Glomerular endothelial cell (primary cell): ENCODE measurements around the gene HIRA. TPM values are rescaled to one million over a fixed set of nuclear protein-coding genes. Genes with fewer than 3 reads are reported as not detected.

Experiments used
- DNase-seq: peaks from one replicate; pipeline ENCODE4 v3.0.0-alpha.2; 2011; ENCODE audit warnings: low read depth, low spot score; ENCODE audit errors: extremely low read depth
- total RNA-seq: library from RNA; depleted of rRNA; stranded (reverse); fragments of >200 nt; gene quantifications from 2 replicates; pipeline ENCODE4 v1.2.3, GENCODE V29; 2015

Gene HIRA
- total RNA-seq, 1 donor from 2014 or later, result 32.6 TPM

DNA sequence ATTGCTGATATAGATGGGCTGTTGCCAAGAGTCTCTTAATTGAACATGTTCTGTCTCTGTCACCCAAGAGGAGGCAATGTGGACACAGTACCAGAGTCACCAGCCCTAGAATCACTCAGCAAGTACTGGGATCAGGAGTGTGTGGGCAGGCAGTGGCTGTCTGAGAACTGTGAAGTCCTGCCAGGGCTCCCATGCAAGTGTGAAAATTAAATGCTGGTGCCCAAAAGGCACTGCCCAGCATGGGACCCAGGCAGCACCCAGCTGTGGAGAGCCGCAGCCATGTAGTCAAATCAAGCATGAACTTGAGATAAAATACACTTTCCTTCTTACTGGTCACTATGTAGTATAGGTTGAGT lies 19.9 kb downstream of the HIRA start:
- no peak for DNase-seq

DNA sequence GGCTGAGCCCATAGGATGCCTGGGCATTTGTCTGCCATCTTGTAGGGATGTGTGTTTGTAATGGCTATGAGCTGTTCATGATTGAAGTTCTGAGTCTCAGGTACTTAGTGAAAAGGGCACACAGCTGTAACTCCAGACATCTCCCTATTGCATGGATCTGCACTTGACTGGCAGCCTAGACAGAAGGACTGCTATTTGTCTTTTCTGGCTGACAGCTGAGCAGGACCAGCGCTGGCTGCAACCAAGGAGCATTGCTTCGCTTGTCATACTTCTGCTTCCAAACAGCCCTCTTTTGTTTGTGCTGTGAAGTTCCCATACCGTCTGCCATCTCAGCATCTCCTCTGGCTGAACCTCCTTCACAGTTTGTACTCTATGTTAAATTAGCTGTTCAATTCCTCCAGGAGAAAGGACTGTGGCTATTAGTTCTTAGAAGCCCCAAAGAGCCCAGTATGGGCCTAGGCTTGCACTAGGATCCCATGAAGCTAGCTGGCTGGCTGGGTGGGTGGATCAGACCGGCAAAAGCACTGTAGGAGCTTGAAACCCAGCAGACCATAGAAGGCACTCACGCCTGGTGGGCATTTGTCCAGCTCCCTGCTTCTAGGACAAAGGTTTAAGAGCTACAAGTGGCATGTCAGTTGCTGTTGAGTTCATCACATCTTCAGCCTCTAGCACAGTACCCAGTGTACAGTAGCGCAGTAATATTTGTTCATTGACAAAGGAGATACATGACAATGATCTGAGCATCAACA lies 20.4 kb downstream of the HIRA start:
- no peak for DNase-seq

DNA sequence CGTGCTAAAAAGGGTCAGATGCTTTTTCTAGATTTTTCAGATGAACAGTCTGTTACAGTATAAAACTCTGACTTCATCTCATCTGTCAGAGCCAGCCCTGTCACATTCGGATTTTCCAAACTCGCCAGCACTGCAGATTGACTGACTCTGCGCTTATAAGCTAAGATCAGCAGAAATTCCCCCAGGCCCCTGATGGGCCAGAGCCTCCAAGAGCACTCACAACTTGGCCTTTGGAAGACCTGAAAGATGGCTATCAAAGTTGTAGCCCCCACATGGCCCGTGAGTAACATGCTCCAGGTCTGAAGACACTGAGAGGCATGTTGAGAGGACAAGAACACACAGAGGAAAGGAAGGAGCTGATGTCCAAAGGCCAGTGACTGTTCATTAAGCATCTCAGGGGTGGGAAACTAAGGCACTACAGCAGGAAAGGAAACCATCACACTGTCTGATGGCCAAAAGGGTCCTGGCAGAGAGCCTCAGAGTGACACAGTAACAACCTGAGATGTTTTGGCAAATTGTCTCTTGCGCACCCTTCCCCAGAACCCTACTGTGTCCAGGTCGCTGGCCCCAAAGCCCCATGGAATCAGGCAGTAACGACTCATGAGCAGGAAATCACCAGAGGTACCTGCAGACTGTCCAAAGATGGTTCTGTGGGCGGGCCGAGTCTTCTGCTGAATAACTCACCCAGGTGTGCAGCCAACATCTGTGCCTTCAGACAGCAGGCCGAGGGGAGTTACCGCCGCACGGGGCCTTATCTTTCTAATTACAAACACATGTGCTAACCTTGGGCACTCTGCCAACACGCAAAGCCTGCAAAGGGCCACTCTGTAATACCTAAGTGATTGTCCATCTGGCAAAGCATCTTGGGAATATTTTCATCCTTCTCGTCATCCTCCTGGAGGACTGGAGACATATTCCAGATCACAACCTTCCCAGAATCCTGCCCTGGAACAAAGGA lies 23.6 kb downstream of the HIRA start:
- no peak for DNase-seq

DNA sequence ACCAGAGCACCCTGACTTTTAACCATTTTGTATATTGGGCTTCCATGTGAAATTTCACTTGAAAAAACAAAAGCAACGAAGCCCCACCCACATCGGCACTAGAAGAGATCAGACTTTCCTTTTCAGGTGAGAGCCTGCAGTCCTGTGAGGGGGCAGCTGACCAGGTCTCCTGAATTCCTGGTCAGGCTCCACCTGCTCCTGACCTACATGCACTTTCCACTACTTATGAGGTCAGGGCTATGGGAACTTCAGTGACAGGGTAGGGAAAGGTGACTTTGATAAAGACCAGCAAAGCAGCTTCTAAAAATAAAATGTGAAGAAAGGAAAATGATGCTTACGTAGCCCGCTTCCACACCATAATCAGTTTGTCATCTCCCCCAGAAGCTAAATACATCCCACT lies 24.7 kb downstream of the HIRA start:
- no peak for DNase-seq

DNA sequence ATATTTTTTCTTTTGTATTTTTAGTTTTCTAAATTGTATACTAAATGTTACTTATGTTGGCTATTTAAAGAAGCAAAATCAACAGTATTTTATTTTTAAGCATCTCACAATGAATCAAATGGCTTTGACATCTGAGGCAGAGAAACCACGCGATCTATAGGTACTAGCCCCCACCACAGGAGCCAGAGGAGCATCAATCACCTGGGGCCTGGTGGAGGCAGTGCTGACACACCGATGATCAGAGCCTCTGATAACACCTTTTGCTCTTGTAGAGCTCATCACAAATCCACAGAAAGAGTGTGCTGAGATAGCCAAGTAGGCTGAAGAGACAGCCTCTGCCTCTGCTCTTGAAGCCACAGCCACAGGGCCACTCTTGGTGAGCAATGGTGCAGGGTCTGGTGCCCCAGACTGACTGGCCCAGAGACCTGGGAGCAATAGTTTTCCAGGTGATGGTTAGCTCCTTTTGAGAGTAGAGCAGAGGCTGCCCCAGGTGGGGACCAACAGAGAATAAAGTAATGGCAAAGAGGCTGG lies 25.2 kb downstream of the HIRA start:
- DNase-seq, result no peak

DNA sequence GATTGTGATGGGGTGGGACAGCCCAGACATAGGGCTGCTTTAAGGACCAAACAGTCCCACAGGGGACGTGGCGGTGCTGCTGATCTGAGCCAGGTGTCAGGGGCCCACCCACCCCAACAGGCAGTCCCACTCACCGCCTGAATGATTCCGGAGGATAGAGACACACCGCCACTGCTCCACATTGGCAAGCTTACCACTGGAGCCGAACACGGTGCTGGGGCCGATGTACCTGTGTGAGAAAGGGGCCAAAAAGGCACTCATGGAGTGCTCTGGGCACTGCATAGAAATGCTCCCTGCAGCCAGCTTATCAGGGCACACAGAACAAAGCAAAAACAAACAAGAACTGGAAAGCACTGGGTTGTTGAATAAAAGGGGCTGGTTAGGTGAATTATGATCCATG lies 25.9 kb downstream of the HIRA start:
- DNase-seq, result no peak

DNA sequence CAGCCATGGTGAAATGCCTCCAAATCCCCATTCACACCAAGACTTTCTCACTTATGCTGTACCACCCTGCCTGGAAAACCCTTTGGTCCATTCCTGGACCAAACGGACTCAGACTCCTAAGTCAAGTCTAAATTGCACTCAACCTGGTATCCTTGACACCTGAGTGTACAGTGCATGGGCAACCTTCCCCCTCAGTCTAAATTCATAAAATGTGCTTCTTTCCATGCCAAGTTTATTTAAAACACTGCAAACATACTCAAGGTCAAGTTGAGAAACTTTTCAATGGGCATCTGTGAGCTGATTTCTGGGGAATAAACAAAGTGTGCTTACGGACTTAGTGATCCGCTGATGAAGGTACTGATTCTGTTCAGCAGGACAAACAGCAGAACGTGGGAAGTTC lies 26.4 kb downstream of the HIRA start:
- DNase-seq, result no peak

DNA sequence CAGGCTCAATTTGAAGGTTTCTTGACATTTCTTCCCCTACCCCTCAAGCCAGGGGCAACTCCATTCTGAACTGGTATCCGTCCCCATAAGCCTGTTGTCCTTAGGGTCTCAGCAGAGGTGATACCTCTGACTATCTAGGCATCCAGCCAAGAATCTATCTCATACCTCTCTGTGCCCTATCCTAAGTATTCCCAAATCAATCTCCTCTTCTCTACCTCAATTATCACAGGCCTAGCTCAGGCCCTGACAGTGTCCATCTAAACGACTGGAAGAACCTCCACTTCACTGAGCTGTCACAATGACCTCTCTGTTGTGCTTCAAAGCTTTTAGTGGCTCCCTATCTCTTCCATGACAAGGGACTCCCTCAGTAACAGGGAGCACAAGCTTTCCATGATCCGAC lies 26.9 kb downstream of the HIRA start:
- no peak for DNase-seq

DNA sequence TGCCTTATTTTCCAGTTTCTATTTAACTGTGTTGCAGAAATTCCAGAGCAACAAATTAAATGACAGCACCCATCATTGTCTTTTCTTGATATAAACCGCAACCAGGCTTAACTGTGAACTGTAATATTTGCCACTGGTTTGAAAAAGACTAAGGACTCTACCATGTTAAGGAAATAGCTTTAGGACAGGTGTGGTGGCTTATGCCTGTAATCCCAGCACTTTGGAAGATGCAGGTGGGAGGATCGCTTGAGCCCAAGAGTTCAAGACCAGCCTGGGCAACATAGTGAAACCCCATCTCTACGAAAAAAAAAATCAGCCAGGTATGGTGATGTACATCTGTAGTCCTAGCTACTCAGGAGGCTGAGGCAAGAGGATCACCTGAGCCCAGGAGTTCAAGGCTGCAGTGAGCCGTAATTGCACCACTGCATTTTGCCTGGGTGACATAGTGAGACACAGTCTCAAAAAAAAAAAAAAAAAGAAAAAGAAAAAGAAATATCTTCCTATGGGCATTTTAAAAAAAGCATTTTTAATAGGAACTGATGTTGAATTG lies 28.8 kb downstream of the HIRA start:
- DNase-seq, result no peak

DNA sequence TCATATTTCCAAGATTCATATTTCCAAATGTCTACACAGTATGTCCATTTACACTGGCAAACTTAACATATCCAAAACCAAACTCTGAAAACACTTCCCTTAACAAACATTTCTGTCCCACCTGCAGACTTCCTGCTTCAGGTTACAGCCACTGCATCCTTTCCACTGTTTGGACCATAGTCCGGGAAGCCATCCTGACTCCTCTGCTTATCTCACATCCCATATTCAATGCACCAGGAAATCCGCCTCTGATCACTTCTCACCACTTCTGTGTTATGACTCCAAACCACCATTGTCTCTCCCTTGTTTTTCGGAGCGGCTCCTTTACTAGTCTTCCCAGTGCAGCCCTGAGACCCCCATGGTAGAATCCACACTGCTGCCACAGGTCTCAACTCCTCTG lies 30.1 kb downstream of the HIRA start:
- DNase-seq, result no peak

DNA sequence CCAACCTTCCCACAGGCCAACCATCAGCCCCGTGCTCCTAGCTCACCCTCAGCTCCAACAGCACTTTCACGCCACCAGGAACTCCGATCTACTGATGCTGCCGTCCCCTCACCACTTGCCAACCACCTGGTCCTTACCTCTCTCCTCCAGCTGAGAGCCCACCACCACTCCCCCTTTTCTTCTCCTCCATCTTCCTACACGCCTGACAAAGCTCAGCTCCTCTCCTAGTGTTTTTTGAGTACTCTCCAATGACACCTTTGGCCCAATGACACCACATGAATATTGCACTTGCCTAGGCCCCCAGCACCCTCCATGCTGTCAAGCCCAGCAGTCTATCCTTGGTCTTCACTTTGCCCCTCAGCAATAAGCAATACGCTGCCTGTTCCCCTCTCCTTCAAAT lies 30.7 kb downstream of the HIRA start:
- DNase-seq, result no peak

DNA sequence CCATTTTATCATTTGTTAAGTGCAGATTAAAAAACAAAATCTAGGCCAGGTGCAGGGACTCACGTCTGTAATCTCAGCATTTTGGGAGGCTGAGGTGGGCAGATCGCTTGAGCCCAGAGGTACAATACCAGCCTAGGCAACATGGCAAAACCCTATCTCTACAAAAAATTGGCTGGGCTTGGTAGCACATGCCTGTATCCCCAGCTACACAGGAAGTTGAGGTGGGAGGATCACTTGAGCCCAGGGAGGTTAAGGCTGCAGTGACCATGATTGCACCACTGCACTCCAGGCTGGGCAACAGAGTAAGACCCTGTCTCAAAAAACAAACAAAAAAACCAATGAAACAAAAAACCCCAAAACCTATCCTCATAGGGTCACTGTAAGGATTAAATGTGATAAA lies 32.9 kb downstream of the HIRA start:
- no peak for DNase-seq

DNA sequence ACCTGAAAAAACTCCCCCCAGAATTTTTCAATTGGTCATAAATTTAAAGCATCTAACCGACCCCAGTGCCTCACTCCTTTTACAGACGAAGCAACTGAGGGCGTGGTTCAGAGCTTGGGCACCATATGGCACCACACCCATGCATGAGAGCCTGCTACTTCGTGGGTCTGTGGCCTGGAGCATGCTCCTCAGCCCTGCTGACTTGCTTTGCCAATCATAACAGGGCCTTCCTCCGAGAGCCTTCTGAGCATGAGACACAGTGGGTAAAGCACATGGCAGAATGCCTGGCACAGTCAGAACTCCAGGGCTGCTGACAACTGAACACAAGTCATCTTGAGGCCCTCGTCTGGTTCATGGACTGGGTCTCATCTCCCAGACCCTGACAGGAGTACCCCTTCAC lies 33.3 kb downstream of the HIRA start:
- no peak for DNase-seq

DNA sequence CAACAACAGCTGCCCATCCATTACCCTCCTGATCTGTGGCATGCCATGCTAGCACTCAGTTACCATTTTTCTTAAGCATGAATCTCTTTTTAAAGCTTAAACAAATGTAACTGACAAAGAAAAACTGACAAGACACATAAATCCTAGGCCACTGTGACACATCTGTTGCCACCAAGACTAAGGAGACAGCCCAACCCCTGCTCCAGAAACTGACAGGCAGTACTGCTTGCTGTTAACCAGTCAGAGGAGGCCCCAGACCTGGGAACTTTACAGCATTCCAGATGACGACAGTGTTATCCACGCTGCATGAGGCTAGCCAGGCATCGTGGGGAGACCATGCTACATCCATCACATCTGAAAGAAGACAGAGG lies 33.8 kb downstream of the HIRA start:
- no peak for DNase-seq

DNA sequence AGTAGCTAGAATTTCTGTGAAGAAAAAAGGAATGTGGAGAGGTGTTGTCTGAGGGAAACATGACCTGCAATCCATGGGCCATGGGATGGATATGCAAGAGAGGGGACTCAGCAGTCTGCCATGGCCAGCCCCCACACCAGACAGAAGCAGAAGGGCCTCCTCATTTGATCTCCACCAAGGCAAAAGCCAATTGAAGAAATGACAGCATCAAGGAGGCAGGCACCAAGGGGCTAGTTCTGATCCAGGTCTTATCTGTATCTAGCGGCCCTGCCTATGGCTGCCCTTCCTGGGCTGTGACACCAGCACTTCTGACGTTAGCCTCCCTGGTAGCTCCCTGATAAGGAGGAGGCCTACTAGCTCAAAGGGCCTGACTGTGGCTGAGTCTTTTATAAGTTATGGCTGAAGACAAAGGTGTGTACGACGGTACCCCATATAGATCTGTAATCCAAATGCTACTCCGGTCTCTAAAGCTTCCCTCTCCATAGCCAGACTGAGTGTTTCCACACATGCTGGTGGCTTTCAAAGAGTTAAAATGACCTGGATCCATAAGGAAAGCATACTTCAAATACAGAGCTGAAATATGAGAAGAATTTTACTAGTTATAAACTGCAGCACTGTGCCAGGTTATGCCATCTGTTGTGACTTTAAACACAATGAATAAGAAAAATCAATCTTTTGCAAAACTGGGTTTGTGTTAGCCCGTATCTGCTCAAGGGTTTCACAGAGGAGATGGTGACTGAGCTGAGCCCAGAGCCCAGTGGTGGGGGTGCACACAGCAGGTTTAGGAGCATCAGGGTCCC lies 34.4 kb downstream of the HIRA start:
- no peak for DNase-seq

DNA sequence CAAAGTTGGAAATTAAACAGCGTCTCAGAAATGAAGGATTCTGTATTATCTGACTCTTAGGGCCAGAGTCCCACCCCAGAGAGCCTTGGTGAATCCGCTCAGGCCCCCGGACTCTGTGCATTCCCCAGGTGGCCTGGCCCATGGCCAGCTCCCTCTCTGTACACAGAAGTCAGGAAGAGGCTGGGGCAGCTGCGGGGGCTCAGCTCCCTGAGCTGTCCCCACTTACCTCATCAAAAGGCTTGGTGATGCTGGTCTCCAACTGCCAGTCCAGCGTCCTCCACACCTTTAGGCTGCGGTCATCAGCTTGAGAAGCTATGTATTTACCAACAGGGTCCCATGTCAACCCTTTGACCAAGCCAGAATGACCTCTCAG lies 35.0 kb downstream of the HIRA start:
- DNase-seq, result no peak

DNA sequence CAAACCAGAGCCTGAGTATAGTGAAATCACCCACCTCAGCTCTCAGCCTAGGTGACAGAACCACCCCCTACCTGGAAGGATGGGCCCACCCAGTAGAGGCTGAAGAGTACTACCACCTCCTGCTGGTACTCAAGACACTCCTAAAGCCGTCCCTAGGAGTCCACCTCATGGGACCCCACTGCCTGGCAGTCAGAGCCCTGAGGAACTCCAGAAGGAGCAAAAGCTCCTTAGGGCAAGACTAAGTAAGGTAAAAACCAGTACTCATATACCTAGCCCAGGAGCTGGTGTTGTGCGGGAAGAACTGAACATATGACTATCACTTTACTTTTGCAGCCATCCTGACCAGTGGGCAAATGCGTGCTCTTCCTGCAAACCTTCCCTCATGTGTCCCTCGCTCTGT lies 36.3 kb downstream of the HIRA start:
- no peak for DNase-seq

DNA sequence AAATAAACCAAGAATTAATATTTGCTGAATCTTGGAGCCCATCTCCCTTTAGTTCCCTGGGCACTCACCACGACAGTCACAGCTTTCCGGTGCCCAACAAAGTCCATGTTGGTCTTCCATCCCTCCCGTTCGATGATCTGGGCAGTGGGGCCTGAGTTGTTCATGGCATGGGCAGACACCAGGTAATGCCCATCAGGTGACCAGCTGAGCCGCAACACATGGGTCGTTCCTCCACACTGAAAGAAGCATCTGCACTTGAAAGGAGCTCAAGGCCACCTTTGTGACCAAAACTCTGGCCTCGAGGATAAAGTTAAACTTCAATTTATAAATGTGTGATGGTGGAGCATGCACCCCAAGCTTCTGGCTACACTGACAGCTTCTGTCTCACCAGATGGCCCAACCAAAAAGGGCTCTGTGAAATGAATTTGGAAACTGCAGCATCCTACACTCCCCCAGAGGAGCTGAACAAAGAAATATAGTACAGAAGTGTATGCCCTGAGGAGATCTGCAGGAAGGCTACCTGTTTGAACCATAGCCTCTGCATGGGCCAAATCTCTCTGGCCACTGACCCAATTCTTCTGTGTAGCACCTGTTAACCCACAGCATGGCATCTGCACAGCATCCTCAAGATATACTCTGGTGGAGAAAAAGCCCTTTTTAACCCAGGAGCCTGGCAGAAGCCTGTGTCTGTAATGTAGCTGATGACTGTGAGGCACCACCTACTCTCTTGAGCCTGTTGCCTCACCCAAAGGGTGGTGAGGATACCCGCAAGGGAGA lies 37.1 kb downstream of the HIRA start:
- DNase-seq, result no peak

DNA sequence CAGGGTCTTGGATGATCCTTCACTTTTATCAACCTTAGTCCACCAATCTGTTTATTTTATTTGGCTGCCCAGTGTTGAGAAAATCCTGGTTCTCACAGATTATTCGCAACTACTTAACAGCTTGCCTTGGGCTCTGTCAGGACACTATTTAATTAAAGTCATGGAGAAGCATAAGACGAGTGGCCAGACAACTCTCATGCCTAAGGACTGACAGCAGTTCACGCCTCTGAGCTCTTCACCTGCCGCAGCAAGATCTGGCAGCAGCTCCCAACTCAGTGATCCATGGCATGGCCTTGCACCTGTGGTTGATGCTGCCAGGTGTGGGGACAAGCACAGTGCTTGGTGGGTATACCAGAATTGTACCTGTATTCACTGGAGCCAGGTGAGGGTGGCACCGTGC lies 37.8 kb downstream of the HIRA start:
- DNase-seq, result no peak

DNA sequence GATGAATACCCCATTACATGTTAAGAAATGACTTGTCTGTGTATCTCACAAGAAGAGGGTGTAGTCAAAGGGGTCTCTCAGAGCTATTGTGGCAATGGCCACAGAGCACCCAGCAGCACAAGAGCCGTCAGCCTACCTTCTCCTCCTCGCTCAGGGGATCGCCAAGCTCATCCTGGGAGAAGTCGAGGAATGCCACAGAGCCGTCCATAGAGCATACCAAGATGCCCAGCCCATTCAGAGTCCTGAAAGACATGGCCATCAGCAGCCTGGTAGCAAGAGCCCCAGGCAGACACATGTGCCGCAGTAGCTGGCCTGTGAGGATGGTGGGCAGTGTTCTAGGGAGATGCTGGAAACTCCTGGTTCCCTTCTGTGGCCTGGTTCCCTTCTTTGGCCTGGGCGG lies 44.0 kb downstream of the HIRA start:
- DNase-seq, result no peak
